HG02610 (cell line): ENCODE data around the gene FOSL2.

ENCODE experiments used
- ATAC-seq: cut with Tn5 transposase; IDR thresholded peaks from one replicate; pipeline ENCODE4 v1.9.1; 2021; ENCODE audit warnings: mild to moderate bottlenecking, moderate library complexity; ENCODE audit not compliant: unreplicated experiment

FOSL2 gene

DNA sequence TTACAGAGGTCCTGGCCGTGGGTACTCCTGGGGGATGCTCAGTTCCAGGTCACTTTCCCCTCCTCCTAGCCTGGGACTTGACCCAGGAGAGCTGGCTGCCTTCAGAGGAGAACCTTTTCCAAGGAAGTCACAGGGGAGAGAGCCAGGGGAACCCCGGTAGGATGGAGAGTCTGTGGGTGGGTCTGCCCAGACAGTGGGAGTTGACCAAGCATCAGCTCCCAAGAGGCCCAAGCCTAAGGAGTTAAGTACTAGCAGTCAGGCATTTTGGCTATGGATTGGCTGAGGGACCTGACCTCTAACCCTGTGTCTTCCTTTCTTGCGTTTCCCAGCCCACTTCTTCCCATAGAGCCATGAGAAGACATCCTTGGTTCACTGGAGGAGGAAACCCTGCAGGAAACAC lies 54.4 kb downstream of the FOSL2 start:
- ATAC-seq = no peak

GRCh38 chr2:28447943-28448792 lies 55.5 kb downstream of the FOSL2 start:
- no peak for ATAC-seq

- ATAC-seq = no peak
These were observed 56.1 kb downstream of the FOSL2 start for GRCh38 chr2:28448793-28449100.

- ATAC-seq = no peak
These were observed 56.4 kb downstream of the FOSL2 start for GRCh38 chr2:28449126-28449487.

DNA sequence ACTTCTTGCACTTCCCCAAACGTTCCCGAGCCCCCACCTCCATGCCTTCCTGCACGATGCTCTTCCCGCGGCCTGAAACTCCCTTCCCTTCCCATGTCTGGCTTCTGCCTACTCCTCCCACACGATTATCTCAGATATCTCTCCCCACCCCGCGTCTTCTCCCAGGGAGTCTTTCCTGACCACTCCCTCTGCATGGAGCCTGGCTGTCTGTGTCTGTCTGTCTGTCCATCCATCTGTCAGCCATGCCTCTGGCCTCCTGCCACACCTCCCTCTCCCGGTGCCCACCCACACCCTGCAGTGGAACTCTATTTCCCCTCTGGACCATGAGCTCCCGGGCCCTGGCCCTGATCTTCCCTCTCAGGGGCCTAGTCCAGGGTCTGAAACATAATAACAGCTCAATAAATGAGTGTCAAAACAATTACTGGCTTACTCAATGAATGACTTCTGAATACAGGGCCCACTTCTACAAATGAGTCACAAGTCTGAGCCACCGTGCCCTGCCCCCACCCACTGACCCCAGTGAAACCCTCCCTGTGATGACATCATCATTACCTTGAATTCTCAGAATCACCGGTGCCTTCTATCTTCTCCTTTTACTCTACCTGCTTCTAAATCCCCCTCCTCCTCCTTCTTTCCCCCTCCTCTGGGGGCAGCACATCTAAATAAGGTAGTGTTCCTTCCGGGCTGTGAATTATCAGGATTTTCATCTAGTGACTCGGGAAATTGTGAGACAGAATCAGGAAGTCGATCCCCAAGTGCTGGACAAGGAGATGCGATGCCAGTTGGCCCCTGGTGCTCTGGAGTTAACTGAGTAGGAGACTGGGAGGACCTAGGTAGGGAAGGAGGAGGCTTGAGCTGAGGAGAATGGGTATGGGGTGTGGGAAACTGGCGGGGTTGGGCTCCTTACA lies 57.1 kb downstream of the FOSL2 start:
- ATAC-seq = peak; percentile 56

GRCh38 chr2:28450901-28451565 lies 58.4 kb downstream of the FOSL2 start:
- no peak for ATAC-seq

GRCh38 chr2:28451793-28452533 lies 59.3 kb downstream of the FOSL2 start:
- ATAC-seq = no peak

DNA sequence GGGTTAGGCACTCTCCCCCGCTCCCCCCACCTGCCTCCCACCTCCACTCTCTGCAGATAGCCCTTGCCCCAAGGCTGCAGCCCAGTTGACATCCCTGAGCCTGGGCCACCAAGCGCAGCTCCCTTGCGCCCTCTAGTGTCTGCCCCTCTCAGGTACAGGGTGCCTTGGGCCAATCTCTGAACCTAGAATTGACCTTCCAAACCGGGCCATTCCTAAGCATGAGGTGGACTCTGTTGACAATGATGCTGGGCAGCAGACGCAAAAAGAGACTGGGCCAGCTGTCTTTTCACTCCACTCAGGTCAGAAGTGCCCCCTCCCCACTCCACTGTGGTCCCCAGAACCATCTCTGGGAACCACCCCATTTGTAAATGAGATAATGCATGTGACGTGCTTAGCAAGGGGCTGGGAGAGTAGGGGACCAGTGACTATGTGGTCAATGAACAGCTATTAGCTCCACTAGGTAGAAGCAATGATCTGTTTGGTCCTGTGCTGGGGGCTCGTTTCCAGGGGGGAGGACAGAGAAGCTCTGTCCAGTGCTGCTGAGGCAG lies 60.0 kb downstream of the FOSL2 start:
- no peak for ATAC-seq

DNA sequence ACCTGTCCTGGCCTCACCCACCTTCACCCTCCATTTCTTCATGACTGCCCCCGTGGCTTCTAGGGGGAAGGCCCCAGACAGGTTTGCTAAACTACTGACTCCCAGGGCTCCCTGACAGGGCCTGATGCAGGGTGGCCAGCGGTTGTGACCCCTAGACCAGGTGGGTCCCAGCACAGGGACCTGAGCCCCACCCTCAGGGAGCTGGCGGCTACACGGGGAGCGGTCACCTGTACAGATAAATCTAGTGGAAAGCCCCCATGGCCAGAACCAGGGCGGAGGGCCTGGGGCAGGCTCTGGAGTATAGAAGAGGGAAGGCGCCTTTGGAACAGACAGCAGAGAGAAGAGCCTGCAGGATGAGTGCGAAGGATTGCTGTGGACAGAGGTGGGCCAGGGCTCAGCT lies 60.7 kb downstream of the FOSL2 start:
- ATAC-seq = no peak

GRCh38 chr2:28454016-28454930 lies 61.6 kb downstream of the FOSL2 start:
- ATAC-seq = no peak

DNA sequence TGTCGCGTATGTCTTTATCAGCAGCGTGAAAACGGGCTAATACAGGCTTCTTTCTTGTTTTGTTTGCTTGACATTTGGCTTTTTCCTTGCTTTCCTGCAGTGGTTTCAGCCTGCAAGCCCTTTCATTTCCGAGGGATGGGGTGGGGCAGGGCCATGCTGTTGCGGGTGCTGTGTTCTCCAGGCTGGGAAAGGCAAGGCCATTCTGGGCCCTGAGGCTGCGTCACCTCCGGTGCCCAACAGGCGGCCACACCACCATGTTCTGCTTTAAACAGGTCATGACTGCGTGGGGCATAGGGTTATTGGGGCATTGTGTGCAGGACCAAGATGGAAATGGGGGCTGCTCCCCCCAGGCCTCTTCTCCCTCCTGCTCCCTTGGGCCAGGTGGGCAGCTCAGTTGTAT lies 64.6 kb downstream of the FOSL2 start:
- ATAC-seq = no peak

DNA sequence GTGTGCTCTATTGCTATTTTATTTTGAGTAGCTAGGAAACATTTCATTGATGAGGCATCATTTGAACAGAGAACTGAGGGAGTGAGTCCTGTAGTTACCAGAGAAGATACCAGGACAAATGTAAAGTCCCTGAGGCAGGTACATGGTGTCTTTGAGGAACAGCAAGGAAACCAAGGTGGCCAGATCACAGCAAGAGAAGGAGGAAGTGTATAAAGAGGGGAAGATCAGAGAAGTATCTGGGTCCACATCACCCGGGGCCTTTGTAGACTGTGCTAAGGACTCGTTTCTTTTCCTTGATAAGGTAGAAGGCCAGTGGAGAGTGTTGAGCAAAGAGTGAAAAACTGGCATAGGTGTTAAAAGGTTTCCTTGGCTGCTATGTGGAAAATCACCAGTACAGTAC lies 68.4 kb downstream of the FOSL2 start:
- ATAC-seq = no peak

DNA sequence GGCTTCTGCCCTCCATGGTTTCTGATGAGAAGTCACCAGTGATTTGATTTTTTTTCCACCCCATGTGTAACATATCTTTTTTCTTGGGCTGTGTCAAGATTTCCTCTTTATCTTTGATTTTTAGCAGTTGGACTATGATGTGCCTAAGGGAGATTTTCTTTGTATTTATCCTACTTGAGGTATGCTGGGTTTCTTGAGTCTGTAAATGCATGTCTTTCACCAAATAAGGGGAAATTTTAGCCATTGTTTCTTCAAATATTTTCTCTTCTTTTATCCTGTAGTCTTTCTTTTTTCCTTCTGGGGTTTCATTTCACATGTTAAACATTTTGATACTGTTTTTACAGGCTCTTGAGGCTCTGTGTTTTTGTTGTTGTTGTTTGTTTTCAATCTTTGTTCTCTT lies 69.5 kb downstream of the FOSL2 start:
- ATAC-seq = no peak

DNA sequence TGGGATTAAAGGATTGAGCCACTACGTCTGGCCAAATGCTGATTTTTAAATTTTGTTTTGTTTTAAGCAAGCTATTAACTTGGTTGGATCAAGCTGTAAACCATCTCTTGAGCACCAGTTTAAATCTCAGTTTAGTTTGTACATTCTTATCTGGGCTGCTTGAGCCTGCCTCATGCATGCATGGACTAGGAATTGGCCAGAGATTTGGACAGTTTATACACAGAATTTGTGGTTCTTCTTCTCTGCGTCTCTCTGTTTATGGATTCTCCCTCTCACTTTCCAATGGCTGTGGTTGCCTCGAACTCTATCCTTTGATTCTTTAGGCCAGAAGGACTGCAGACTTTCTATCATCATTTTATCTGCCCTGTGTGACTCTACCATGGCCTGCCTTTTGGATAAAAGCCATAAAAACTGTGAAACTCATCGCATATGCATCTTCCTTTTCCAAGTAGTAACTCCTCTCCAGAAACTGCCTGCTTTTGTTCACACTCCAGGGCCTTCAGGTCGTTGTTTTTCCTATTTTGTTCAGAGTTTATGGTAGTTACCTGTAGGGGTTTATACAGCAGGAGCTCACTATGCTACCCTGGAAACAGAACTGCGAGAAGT lies 70.7 kb downstream of the FOSL2 start:
- no peak for ATAC-seq

DNA sequence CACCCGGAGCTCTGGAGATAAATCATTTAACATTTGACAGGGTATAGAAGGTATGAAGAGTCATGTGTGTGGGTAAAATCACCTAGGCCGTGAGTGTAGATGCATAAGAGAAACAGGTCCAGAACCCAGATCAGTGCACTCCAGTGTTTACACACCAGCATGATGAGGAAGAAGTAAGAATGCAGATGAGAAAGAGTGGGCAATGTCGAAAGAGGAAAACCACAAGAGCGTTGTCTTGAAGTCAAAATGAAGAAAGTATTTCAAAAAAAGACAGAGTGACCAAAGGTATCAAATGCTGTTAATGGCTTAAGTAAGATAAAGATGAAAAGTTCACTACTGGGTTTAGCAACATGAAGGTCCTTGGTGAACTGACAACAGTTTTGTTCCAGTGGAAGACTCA lies 71.2 kb downstream of the FOSL2 start:
- no peak for ATAC-seq

DNA sequence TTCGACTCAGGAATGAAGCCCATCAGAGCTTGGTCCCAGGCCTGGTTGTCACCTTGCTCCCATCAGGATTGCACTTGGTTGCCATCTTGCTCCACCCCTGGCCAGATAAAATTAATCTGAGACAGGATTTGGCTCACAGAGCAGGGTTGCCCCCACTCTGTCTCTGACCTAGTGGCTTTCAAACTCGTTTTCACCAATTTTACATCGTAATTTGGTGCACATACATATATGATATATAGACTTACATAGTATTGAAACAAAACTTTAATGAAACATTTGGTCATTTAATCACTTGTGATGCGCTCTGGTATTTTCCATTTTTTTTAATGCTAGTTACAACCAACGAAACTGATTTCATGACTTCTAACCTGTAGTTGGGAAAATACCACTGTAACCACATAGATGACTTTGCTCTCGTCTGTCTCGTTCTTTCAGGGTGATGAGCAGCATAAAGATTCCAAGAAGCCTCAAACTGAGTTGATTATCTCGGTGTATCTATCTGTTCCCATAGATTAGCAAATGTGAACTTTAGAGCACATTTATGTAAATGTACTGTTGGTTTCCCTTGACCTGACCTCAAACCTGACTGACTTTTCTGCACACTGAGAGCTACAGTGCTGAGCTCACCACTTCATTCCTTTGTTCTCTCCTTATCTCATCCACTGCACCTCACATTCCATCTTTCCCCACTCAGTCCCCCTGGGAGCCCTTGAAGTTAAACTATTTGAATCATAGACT lies 72.7 kb downstream of the FOSL2 start:
- ATAC-seq = no peak
